ENCODE measurements around the gene COL7A1. TPM values are rescaled to one million over a fixed set of nuclear protein-coding genes. Genes with fewer than 3 reads are reported as not detected.
A peak's percentile ranks its signal among the peaks of the same experiment; 100 is the strongest.

COL7A1 gene
- total and polyA plus RNA-seq, 8 donors, result 7.2 to 13.2 (median 9.4) TPM

DNA sequence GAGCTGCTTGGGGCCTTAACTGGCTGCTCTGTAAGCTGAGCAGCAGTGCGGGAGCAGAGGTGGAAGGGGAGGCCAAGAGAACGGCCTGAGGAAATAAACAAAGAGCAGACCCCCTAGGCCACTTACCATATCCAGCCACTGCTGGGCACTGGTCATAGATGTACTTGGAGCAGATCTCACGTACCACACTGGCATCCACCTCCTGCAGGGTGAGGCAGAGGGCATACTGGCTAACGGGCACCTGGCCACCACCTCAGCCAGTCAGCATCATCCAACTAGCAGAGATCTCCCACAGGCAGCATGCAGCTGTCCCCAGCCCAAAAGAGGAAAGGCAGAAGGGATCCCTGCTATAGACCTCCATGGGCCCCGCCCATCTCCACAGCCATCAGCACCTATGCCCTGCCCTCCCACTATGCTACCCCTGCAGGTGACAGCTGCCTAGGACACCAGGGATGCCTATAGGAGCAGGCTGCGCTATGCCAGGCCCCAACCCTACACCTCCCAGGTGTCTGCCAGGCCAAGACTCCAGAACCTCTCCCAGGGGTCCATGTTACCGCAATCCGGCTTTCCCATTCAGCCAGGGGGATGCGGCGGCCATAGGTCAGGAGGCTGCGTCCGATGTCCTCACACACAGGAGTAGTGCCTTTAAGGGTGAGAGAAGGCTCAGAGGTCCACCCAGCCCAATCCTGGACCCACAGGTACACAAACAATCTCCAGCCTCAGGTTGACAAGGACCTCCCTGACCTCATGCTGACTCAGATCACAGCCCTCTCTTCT, 4.6 kb upstream of the COL7A1 start:
- Histone ChIP-seq H3K4me3 (no peak overlapping the region), H3K27ac (peak overlapping the region in 1 of 2 donors; percentile 40), H3K27me3 (peaks cover 2 to 12% of the 10 kb centered on the region in 2 donors), H3K4me1 (peaks cover 4 to 15% of the 10 kb centered on the region in 2 donors), H3K9me3 (no peaks in the 10 kb centered on the region), H3K36me3 (peaks cover 0 to 80% of the 10 kb centered on the region in 2 donors)
- TF ChIP-seq, protein P1, sequence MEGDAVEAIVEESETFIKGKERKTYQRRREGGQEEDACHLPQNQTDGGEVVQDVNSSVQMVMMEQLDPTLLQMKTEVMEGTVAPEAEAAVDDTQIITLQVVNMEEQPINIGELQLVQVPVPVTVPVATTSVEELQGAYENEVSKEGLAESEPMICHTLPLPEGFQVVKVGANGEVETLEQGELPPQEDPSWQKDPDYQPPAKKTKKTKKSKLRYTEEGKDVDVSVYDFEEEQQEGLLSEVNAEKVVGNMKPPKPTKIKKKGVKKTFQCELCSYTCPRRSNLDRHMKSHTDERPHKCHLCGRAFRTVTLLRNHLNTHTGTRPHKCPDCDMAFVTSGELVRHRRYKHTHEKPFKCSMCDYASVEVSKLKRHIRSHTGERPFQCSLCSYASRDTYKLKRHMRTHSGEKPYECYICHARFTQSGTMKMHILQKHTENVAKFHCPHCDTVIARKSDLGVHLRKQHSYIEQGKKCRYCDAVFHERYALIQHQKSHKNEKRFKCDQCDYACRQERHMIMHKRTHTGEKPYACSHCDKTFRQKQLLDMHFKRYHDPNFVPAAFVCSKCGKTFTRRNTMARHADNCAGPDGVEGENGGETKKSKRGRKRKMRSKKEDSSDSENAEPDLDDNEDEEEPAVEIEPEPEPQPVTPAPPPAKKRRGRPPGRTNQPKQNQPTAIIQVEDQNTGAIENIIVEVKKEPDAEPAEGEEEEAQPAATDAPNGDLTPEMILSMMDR (IDR thresholded peaks at IDR 0.05), result no peak
- intact Hi-C loops (cut with DNase I), result no loop called here
- DNase-seq, result peak in 1 of 4 donors; percentile 44
- ATAC-seq, result no peak

DNA sequence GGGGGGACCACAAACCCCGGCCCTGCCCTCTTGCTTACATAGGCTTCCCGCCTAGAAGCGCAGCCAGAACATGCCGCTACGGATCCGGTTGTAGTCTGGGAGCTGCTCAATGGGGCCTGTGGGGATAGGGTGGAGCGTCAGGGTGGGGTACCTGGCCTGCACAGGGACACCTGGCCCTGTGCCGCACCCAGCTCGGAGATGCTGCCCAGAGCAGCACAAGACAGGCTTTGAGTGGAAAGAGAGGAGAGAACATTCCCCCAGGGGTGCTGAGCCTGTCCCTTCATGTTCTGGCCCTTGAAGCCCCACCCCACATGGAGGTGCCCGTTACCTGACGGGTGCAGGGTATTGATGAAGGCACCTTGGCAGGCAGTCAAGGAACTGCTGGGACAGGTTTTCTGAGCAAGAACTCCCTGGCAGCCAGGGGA, 4.0 kb upstream of the COL7A1 start:
- H3K4me1 ChIP-seq, result peaks cover 4 to 21% of the 10 kb centered on the region in 2 donors
- ATAC-seq (no peak), DNase-seq (peak in 1 of 4 donors; percentile 54)
- peaks cover 0 to 74% of the 10 kb centered on the region in 2 donors for H3K36me3 ChIP-seq
- H3K9me3 ChIP-seq, result no peaks in the 10 kb centered on the region
- intact Hi-C loops (cut with DNase I), result no loop called here
- H3K27ac ChIP-seq, result peak overlapping the region in 1 of 2 donors; percentile 40
- peaks cover 6 to 18% of the 10 kb centered on the region in 2 donors for H3K27me3 ChIP-seq
- H3K4me3 ChIP-seq, result no peak overlapping the region
- TF ChIP-seq, protein P1 (IDR thresholded peaks at IDR 0.05), result no peak

DNA sequence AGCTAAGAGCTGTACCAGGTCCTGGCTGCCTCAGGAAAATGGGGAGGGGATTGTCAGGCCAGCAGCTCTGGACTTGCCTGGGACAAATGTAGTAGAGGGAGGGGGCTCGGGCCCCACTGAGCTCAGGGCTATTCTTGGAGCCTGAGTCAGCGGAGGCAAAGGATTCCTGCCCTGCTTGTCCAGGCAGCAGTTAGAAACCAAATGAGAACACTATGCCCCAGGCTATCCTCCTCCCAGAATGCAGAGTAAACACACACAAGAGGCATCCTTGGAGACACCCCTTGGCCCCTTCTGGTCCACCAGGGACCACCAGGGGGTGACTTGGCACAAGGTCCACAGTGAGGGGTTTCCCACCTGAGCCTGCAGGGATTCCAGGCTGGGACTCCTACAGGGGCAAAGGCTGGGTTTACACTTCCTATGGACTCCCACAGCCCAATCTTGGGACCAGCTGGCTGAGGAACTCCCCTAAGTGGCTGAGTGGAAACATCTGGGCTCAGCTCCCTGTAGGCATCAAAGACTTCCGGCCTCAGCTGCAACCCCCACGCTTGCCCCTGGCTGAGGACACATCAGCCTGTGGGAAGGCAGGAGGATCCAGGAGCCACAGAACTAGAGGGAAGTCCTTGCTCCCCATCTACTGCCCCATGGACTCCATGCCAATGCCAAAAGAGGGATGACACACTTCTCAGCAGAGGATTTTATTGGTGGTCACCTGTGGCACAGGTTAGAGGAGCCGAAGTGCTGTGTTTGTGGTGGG, 3.4 kb upstream of the COL7A1 start:
- H3K4me1 ChIP-seq, result peaks cover 4 to 22% of the 10 kb centered on the region in 2 donors
- H3K4me3 ChIP-seq, result no peak overlapping the region
- intact Hi-C loops (cut with DNase I), result no loop called here
- TF ChIP-seq, protein P1 (IDR thresholded peaks at IDR 0.05), result no peak
- peaks cover 7 to 24% of the 10 kb centered on the region in 2 donors for H3K27me3 ChIP-seq
- H3K36me3 ChIP-seq, result peaks cover 0 to 68% of the 10 kb centered on the region in 2 donors
- peak in 3 of 4 donors; percentile 43 to 79 (median 54) for DNase-seq
- peak; percentile 9 for ATAC-seq
- peak overlapping the region; percentile 40 to 48 for H3K27ac ChIP-seq
- no peaks in the 10 kb centered on the region for H3K9me3 ChIP-seq

DNA sequence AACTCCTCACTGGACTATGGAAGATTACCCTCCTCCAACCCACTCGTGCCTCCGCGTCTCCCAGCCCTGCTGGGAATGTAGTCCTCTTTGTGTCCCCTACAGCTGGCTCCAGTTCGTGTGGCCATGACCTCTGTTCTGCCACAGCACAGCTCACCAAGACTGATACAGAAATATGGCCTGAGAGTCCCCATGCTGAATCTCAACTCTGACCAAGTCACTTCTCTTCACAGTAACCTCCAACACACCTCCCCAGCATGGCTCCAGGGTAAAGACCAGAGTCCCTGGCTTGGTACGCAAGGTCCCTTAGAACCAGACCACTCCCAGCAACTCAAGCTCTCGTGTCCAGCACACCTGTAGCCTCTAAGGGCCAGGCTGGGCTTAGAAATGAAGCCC, 2.3 kb upstream of the COL7A1 start:
- Histone ChIP-seq H3K4me3 (no peak overlapping the region), H3K4me1 (peaks cover 4 to 22% of the 10 kb centered on the region in 2 donors), H3K27me3 (peaks cover 7 to 35% of the 10 kb centered on the region in 2 donors), H3K36me3 (peaks cover 0 to 57% of the 10 kb centered on the region in 2 donors), H3K9me3 (no peaks in the 10 kb centered on the region), H3K27ac (no peak overlapping the region)
- DNase-seq (peak in 1 of 4 donors; percentile 21), ATAC-seq (no peak)
- intact Hi-C loops (cut with DNase I), result no loop called here
- TF ChIP-seq, protein P1 (IDR thresholded peaks at IDR 0.05), result no peak

All from left lung (tissue), 10 donors.